Activated B cell treated with CpG ODN at 0.5 μM for 24 hours (primary cell): Measurements from ENCODE around the gene NPM3. TPM values are rescaled to one million over a fixed set of nuclear protein-coding genes. Genes with fewer than 3 reads are reported as not detected.
"Not testable (repeated sequence)": the region's sequence is repeated elsewhere in the genome, so short reads cannot be mapped to it uniquely, and the experiment has no call there.

Experiments used
- ATAC-seq: fragments of 200-7000 bp; cut with Tn5 transposase; one replicate; pipeline ENCODE4 v1.10.0; 2021; ENCODE audit warnings: low read depth, mild to moderate bottlenecking, moderate library complexity
- CTCF ChIA-PET: fragments of 350-600 bp; sonication (Branson Sonifier 250); formaldehyde crosslinking; loops from one replicate; lab custom pipeline; 2021; ENCODE audit warnings: antibody characterized with exemption; lab: Charles Lee
- POLR2A ChIA-PET: fragments of 350-600 bp; sonication (Branson Sonifier 250); formaldehyde crosslinking; loops from one replicate; lab custom pipeline; 2021; ENCODE audit warnings: antibody characterized with exemption; lab: Charles Lee
- DNase-seq: peaks from one replicate; pipeline ENCODE4 v3.0.0; 2022
- H3K27ac Mint-ChIP-seq: one replicate; pipeline ENCODE4 v1.8.0; 2020; ENCODE audit warnings: mixed read lengths
- H3K27me3 Mint-ChIP-seq: one replicate; pipeline ENCODE4 v1.8.0; 2021; ENCODE audit warnings: mixed read lengths
- H3K36me3 Mint-ChIP-seq: one replicate; pipeline ENCODE4 v1.8.0; 2021; ENCODE audit warnings: low read depth, mixed read lengths
- H3K4me1 Mint-ChIP-seq: one replicate; pipeline ENCODE4 v1.8.0; 2021; ENCODE audit warnings: mixed read lengths
- H3K4me3 Mint-ChIP-seq: one replicate; pipeline ENCODE4 v1.8.0; 2020; ENCODE audit warnings: mild to moderate bottlenecking, mixed read lengths
- H3K9me3 Mint-ChIP-seq: one replicate; pipeline ENCODE4 v1.8.0; 2020; ENCODE audit warnings: mixed read lengths
- CTCF ChIP-seq: fragments of 200-600 bp; IDR thresholded peaks from one replicate; pipeline ENCODE4 v1.8.0; 2022; ENCODE audit warnings: antibody characterized with exemption, mild to moderate bottlenecking
- intact Hi-C: fragments of 100-400 bp; cut with micrococcal nuclease; formaldehyde crosslinking; loops from one replicate; pipeline ENCODE4 v1.15.1; 2024
- total RNA-seq: library from RNA; stranded (reverse); gene quantifications from 2 replicates; pipeline ENCODE4 v1.2.3, GENCODE V29; 2022

NPM3 gene
- total RNA-seq, 1 donor from 2014 or later, result 48.1 TPM

- Mint-ChIP-seq H3K9me3 (no peaks in the 10 kb centered on the region), H3K27me3 (no peaks in the 10 kb centered on the region), H3K4me1 (peaks cover 5% of the 10 kb centered on the region), H3K36me3 (peaks cover 80% of the 10 kb centered on the region), H3K27ac (no peak overlapping the region), H3K4me3 (no peak overlapping the region)
- intact Hi-C loops, result no loop called here
- ChIA-PET CTCF (no interaction called here), POLR2A (interaction anchor here (0.6 to 0.9 kb wide), 2 partner anchors 15 to 311 kb away, joined by 3 to 7 read pairs; partner anchors contain the start of gene OGA)
- TF ChIP-seq CTCF, result no peak
- DNase-seq, result no peak
- ATAC-seq, result no peak
These were observed 20.3 kb upstream of the NPM3 start for GRCh38 chr10:101803511-101803910.

- DNase-seq (no peak), ATAC-seq (no peak)
- H3K4me3 Mint-ChIP-seq, result no peak overlapping the region
- no peak for TF ChIP-seq CTCF
- peaks cover 5% of the 10 kb centered on the region for H3K4me1 Mint-ChIP-seq
- POLR2A ChIA-PET, result interaction anchor here (0.6 to 1.0 kb wide), 4 partner anchors 20 to 224 kb away, joined by 3 to 10 read pairs (median 7); no protein-coding TSS in a partner anchor
- H3K27me3 Mint-ChIP-seq, result no peaks in the 10 kb centered on the region
- H3K27ac Mint-ChIP-seq, result no peak overlapping the region
- CTCF ChIA-PET, result interaction anchor here (0.9 to 1.4 kb wide), 2 partner anchors 16 to 43 kb away, joined by 4 read pairs; no protein-coding TSS in a partner anchor
- intact Hi-C loops, result loop anchor here (2.0 kb wide), 1 partner anchor 17 kb away; no protein-coding TSS in a partner anchor
- H3K9me3 Mint-ChIP-seq, result no peaks in the 10 kb centered on the region
- peaks cover 89% of the 10 kb centered on the region for H3K36me3 Mint-ChIP-seq
These were observed 14.3 kb upstream of the NPM3 start for GRCh38 chr10:101797403-101798059.

- intact Hi-C loops, result no loop called here
- CTCF ChIA-PET, result interaction anchor here (1.5 kb wide), 1 partner anchor 42 kb away, joined by 3 read pairs; no protein-coding TSS in a partner anchor
- Mint-ChIP-seq H3K27ac (no peak overlapping the region), H3K36me3 (peaks cover 79% of the 10 kb centered on the region), H3K27me3 (no peaks in the 10 kb centered on the region), H3K4me3 (no peak overlapping the region), H3K4me1 (no peaks in the 10 kb centered on the region), H3K9me3 (no peaks in the 10 kb centered on the region)
- DNase-seq (no peak), ATAC-seq (no peak)
- no peak for TF ChIP-seq CTCF
- POLR2A ChIA-PET, result interaction anchor here (0.9 kb wide), 1 partner anchor 25 kb away, joined by 3 read pairs; no protein-coding TSS in a partner anchor
These were observed 10.3 kb upstream of the NPM3 start for GRCh38 chr10:101793526-101793925.

- ATAC-seq (no peak), DNase-seq (no peak)
- no peaks in the 10 kb centered on the region for H3K4me1 Mint-ChIP-seq
- H3K27me3 Mint-ChIP-seq, result no peaks in the 10 kb centered on the region
- intact Hi-C loops, result no loop called here
- POLR2A ChIA-PET, result interaction anchor here (0.7 kb wide), 2 partner anchors 11 to 24 kb away, joined by 6 to 7 read pairs; no protein-coding TSS in a partner anchor
- no peak for TF ChIP-seq CTCF
- H3K4me3 Mint-ChIP-seq, result no peak overlapping the region
- CTCF ChIA-PET, result no interaction called here
- H3K36me3 Mint-ChIP-seq, result peaks cover 78% of the 10 kb centered on the region
- H3K9me3 Mint-ChIP-seq, result no peaks in the 10 kb centered on the region
- no peak overlapping the region for H3K27ac Mint-ChIP-seq
These were observed 6.4 kb upstream of the NPM3 start for GRCh38 chr10:101789686-101790085.

- H3K27me3 Mint-ChIP-seq, DNase-seq, intact Hi-C loops, POLR2A ChIA-PET, ATAC-seq, CTCF ChIA-PET, H3K4me1 Mint-ChIP-seq, H3K27ac Mint-ChIP-seq, H3K4me3 Mint-ChIP-seq, H3K9me3 Mint-ChIP-seq: not testable (repeated sequence)
- peaks cover 77% of the 10 kb centered on the region for H3K36me3 Mint-ChIP-seq
These were observed 6.0 kb upstream of the NPM3 start for GRCh38 chr10:101789231-101789630.
